ENCODE data around the gene SLC1A4.
A peak's percentile ranks its signal among the peaks of the same experiment; 100 is the strongest.
"Not testable (repeated sequence)": the region's sequence is repeated elsewhere in the genome, so short reads cannot be mapped to it uniquely, and the experiment has no call there.

Gene SLC1A4

DNA sequence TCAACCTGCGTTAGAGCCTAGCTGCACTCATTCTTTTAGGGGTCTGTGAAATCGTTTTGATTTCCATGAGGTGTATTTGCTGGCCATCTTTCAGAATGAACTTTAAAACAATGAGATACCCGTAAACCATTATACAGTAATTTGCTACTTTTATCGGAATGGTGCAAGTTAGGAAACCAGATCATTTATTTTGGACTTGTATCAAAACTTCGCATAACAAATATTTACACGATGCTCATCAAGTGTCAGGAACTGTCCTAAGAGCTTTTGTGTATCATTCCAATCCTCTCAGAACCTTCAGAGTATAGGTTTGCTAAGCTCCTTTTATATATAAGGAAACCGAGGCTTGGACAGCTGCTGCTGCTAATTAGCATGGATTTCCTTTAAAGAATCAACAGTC, 22.4 kb upstream of the SLC1A4 start:
- DNase-seq = no peak

- DNase-seq = no peak
Measured at GRCh38 chr2:64967601-64968000, 21.6 kb upstream of the SLC1A4 start.

DNA sequence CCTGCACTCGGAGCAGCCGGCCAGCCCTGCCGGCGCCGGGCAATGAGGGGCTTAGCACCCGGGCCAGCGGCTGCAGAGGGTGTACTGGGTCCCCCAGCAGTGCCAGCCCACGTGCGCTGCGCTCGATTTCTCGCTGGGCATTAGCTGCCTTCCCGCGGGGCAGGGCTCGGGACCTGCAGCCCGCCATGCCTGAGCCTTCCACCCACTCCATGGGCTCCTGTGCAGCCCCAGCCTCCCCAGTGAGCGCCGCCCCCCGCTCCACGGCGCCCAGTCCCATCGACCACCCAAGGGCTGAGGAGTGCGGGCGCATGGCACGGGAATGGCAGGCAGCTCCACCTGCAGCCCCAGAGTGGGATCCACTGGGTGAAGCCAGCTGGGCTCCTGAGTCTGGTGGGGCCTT, 20.1 kb upstream of the SLC1A4 start:
- not testable (repeated sequence) for DNase-seq

DNA sequence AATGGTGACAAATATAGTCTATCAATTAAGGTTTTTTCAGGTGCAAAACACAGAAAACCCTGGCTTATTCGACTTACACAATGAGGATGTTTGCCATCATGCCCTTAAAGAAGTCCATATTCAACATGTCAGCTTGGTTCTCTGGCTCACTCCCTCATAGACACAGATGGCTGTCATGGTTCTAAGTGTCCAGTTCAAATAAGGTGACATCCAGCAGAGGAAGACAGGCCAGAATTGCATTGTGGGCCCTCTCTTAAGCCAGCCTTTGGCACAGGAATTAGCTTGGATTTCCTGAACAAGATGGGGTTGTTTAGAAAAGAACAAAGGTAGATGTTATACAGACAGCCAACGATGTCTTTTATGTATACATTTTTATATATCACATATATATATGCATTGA, 18.7 kb upstream of the SLC1A4 start:
- DNase-seq = no peak

GRCh38 chr2:64972426-64972825, 16.8 kb upstream of the SLC1A4 start:
- no peak for DNase-seq

GRCh38 chr2:64972876-64973275, 16.3 kb upstream of the SLC1A4 start:
- DNase-seq = no peak

- peak; percentile 23 for DNase-seq
Measured at GRCh38 chr2:64975232-64975821, 13.9 kb upstream of the SLC1A4 start.

DNA sequence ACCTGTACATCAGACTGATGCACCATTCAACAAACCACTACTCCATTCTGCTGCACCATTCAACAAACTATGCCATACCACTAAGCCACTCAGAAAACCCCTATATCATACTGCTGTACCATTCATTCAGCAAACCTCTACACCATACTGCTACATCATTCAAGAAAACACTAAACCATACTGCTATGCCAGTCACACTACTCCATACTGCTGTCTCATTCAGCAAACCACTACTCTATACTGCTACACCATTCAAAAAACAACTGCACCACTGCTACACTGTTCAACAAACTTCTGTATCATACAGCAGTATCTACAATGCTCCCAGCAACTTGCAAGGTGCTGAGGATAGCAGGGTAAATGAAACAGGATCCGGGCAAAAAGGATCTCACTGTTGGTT, 12.9 kb upstream of the SLC1A4 start:
- no peak for DNase-seq

DNA sequence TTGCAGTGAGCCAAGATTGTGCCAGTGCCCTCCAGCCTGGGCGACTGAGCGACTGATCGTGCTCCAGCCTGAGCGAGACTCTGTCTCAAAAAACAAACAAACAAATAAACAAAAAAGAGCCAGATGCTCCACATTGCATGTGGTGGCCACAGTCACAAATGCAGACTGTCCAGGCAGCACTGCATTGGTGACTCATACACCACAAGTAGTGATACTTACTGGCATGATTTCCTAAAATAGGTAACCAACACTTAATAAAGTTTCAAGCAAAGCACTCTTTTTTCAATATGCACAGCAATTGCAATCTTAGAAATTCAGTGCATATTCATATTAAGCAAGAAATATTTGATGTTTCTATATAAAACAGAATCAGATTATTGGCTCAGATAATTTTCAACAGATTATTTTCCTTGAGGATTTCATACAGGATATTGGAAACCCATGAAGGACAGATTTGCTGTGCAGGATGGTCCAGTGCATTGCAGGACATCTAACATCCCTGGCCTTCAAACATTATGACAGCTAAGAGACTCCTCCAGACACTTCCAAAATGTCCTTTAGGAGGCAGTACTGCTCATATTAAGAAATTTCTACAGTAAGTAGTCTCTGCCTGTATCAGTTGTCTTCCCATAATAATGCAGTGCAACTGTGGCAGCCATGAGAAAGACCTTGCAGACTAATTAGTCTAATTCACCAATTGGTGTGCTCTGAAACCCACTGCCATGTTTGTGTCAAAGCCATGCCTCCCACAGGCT, 10.5 kb upstream of the SLC1A4 start:
- no peak for DNase-seq

DNA sequence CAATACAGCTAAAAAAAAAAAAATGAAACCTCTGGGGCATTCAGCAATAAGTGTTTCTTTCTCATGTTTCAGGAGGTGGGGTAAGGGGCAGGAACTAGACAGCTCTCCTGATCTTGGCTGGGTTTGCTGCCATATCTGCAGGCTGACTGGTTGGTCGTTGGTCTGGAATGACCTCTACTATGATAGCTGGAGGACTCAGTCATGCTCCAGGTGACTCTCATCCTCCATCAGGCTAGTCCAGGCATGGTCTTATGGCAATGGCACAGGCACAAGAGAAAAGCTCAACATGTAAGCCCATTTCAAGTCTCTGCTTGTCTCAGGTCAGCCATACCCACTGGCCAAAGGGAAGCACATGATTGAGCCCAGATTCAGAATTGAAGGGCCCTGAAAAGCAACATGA, 9.5 kb upstream of the SLC1A4 start:
- DNase-seq = no peak

- no peak for DNase-seq
Measured at GRCh38 chr2:64980183-64980582, 9.0 kb upstream of the SLC1A4 start.

- no peak for DNase-seq
Measured at GRCh38 chr2:64982311-64982857, 6.8 kb upstream of the SLC1A4 start.

- no peak for DNase-seq
Measured at GRCh38 chr2:64982932-64983331, 6.3 kb upstream of the SLC1A4 start.

DNA sequence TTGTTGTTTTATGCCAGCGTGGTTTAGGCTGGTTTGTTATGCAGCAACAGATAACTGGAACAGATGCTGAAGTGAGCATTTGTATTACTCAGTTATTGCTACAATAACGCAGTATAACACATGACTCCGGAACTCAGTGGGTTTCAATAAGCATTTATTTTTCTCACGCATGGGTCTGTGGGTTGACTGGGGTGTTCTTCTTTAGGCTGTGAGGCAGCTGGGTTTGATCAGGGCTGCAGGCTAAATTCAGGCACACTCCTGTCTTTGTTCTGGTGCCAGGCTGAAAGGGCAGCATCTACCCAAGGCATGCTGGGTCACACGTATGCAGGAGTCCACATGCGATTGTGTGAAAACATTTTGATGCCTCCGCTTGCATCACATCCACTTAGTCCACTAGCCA, 3.8 kb upstream of the SLC1A4 start:
- DNase-seq = no peak

DNA sequence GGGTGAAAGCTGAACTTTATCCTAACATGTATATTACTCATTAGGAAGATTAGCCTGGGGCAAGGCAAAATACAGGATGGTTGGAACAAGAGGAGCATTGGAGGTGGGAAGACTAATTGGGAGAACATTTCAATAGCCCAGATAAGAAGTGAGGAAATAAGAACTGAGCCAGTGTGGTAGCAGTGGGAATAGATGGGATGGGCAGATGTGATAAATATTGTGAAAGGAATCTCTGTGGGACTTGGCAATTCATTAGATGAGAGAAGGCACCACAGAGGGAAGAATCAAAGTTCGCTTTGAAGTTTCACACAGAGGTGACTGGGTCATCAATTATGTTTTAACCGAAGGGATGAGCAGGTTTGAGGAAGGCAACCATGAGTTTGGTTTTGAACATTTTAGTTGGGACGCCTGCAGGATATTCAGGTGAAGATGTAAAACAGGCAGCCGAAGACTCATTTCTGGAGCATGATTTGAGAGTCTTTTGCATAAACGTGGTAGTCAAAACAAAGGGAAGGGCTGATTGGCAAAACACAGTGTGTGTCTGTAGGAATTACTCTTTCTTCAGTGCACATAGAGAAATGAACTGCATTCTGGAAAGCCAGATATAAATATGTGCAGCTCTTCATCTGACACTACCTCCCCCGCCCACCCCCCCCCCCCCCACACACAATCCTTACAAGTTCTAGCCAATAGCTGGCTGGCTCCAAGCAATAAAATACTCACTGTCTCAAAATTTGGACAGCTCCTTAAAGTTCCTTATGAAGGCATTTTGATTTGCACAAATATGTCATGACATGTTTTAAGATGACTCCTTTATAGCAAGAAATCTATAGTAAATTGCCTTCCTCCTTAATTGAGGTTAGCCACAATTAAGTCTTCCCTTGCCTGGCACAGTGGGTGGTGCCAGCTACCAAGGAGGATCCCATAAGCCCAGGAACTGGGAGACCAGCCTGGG, 1.9 kb upstream of the SLC1A4 start:
- no peak for DNase-seq

DNA sequence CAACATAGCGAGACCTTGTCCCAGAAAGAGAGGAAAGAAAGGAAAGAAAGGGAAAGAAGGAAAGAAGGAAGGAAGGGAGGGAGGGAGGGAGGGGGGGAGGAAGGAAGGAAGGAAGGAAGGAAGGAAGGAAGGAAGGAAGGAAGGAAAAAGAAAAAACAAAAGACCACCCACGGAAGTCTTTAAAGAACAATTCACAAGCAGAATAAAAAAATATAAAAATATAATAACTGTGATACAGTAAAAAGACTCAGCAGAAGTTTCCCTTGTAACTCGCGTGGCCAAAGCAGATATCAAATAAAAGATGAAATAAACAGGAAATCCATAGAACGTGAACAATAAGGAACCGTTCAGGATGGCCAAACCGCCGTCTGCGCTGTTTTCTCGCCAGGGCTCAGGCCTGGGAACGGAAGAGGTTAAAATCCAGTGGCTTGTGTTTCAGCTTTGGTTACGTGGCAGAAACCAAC, 1.2 kb upstream of the SLC1A4 start:
- no peak for DNase-seq

- DNase-seq = peak; percentile 34
Measured at GRCh38 chr2:64988420-64989125, 626 bp upstream of the SLC1A4 start.

DNA sequence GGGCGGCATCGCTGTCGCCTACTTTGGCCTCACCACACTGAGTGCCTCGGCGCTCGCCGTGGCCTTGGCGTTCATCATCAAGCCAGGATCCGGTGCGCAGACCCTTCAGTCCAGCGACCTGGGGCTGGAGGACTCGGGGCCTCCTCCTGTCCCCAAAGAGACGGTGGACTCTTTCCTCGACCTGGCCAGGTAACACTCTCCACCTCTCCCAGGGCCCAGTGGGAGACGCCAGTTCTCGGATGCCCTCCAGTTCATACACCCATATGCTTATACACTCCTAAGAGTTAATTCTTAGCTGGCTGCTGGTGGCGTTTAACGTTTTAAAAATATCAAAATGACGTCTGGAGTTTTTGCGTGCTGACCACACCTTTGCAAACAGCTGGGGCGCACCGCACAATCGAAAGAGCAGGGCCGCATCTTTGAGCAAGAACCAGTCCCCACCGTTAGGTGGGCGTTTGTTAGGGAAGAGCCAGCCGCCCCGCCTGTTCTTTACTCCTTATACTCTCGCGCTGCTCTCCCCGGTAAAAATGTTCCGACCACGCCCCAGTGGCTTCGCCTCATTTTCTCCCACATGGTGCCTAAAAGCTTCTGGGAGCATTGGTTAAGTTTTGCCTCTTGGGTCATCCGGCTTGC, 899 bp downstream of the SLC1A4 start:
- DNase-seq = no peak

- DNase-seq = no peak
Measured at GRCh38 chr2:64990876-64991275, 1.7 kb downstream of the SLC1A4 start.

DNA sequence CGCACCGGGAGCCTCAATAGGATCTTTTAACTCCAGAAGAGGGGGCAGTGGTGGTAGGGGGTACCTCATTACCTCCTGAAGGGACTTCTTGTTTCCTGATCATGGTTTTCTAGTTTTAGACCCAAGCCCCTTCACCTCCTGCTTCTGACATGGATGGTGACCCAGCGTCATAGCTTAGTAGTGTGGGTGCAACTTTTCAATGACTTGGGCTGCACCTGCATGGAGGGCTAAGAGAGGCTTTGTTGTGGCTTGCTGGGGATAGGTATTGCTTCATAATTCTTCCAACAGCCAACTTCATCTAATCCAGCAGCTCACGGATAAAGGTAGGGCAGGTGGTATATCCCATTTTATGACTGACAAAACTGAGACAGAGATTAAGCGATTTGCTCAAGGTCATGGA, 3.0 kb downstream of the SLC1A4 start:
- no peak for DNase-seq

DNA sequence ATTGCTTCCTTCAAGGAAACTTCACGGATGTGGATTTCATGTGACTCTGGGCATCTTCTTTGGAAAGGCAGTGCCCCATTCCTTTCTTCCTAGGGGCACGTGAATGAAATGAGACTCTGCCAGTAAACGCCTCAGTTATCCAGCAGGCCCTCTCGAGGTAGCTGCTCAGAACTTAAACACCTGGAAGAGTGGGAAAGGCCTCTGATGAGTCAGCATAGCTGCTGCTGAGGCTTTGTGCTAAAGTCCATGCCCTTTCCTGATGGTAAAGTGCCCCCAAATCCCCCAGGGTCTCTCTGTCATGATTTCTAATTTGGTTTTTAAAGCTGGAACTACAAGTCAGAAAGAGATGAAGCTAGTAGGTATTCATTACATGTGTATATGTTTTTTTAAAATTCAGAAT, 3.8 kb downstream of the SLC1A4 start:
- no peak for DNase-seq

GRCh38 chr2:64995041-64995440, 5.8 kb downstream of the SLC1A4 start:
- no peak for DNase-seq

Measured in NCI-H446 treated with DMSO at 0.1 percent for 48 hours (cell line).